ENCODE data around the gene TMIGD3. TPM values are rescaled to one million over a fixed set of nuclear protein-coding genes. Genes with fewer than 3 reads are reported as not detected.

Gene TMIGD3
- total RNA-seq, 1 experiment from 2014 or later = not detected

DNA sequence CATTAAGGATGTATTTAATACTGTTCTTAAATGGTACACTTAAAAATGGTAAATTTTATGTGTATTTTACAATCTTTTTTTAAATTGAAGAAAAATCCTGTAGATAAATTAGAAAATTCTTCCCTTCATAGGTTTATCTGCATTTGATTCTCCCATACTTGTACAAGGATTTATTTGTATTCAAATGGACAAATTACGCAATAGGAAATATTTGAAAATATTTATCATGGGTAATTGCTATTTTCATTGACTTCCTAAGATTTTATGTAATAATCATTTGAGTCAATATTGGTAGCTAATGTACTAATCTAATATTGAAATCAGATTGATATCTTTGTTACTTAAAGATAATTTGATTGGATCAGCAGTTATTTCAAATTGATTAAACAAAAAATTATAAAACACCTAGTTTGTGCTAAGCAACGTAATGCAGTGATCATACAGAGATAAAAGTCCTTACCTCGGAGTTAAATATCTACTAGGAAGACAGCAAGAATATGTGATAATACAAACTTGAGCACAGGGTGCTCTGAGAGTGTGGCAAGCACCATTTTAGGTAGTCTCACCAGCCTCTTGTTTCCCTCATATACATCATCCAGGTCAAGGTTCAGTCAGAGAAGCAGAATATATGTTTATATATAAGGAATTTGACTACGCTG lies 40.9 kb downstream of the TMIGD3 start:
- DNase-seq (ENCODE audit: unreplicated experiment) = no peak
- Mint-ChIP-seq H3K4me3 (ENCODE audit: unreplicated experiment) (no peak overlapping the region), H3K36me3 (ENCODE audit: insufficient read depth, unreplicated experiment) (peaks cover 42% of the 10 kb centered on the region), H3K27ac (ENCODE audit: low read depth, unreplicated experiment) (no peak overlapping the region), H3K27me3 (ENCODE audit: insufficient read depth, unreplicated experiment) (no peaks in the 10 kb centered on the region), H3K4me1 (ENCODE audit: insufficient read depth, unreplicated experiment) (no peaks in the 10 kb centered on the region), H3K9me3 (ENCODE audit: unreplicated experiment) (no peaks in the 10 kb centered on the region)
- ChIA-PET CTCF (no interaction called here), POLR2A (interaction anchor here (0.6 to 1.1 kb wide), 4 partner anchors 14 to 1078 kb away, joined by 3 to 4 read pairs (median 4); no protein-coding TSS in a partner anchor)
- intact Hi-C loops (cut with micrococcal nuclease) = no loop called here
- no TSS peak for BruUV-seq (replicated peaks)
- TF ChIP-seq, protein P1, sequence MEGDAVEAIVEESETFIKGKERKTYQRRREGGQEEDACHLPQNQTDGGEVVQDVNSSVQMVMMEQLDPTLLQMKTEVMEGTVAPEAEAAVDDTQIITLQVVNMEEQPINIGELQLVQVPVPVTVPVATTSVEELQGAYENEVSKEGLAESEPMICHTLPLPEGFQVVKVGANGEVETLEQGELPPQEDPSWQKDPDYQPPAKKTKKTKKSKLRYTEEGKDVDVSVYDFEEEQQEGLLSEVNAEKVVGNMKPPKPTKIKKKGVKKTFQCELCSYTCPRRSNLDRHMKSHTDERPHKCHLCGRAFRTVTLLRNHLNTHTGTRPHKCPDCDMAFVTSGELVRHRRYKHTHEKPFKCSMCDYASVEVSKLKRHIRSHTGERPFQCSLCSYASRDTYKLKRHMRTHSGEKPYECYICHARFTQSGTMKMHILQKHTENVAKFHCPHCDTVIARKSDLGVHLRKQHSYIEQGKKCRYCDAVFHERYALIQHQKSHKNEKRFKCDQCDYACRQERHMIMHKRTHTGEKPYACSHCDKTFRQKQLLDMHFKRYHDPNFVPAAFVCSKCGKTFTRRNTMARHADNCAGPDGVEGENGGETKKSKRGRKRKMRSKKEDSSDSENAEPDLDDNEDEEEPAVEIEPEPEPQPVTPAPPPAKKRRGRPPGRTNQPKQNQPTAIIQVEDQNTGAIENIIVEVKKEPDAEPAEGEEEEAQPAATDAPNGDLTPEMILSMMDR (IDR thresholded peaks at IDR 0.05; ENCODE audit: unreplicated experiment) = no peak

DNA sequence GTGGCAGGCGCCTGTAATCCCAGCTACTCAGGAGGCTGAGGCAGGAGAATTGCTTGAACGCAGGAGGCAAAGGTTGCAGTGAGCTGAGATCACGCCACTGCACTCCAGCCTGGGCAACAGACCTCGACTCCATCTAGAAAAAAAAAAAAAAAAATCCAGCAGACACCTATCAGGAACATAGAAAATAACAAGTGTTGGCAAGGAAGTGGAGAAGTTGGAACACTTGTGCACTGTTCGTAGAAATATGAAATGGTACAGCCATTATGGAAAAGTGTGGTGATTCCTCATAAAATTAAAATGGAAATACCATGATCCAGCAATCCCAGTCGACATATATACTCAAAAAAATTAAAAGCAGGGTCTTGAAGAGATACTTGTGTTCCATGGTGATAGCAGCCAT lies 41.7 kb downstream of the TMIGD3 start:
- no peaks in the 10 kb centered on the region for H3K4me1 Mint-ChIP-seq (ENCODE audit: insufficient read depth, unreplicated experiment)
- intact Hi-C loops (cut with micrococcal nuclease) = no loop called here
- peaks cover 50% of the 10 kb centered on the region for H3K36me3 Mint-ChIP-seq (ENCODE audit: insufficient read depth, unreplicated experiment)
- no peaks in the 10 kb centered on the region for H3K27me3 Mint-ChIP-seq (ENCODE audit: insufficient read depth, unreplicated experiment)
- no peaks in the 10 kb centered on the region for H3K9me3 Mint-ChIP-seq (ENCODE audit: unreplicated experiment)
- TF ChIP-seq, protein P1 (IDR thresholded peaks at IDR 0.05; ENCODE audit: unreplicated experiment) = no peak
- no peak for DNase-seq (ENCODE audit: unreplicated experiment)
- ChIA-PET CTCF (interaction anchor here (0.7 kb wide), 1 partner anchor 297 kb away, joined by 3 read pairs; no protein-coding TSS in a partner anchor), POLR2A (interaction anchor here (1.0 to 1.4 kb wide), 2 partner anchors 13 to 326 kb away, joined by 3 read pairs; partner anchors contain the start of genes ATP5PB and WDR77)
- no TSS peak for BruUV-seq (replicated peaks)
- no peak overlapping the region for H3K27ac Mint-ChIP-seq (ENCODE audit: low read depth, unreplicated experiment)
- H3K4me3 Mint-ChIP-seq (ENCODE audit: unreplicated experiment) = no peak overlapping the region

DNA sequence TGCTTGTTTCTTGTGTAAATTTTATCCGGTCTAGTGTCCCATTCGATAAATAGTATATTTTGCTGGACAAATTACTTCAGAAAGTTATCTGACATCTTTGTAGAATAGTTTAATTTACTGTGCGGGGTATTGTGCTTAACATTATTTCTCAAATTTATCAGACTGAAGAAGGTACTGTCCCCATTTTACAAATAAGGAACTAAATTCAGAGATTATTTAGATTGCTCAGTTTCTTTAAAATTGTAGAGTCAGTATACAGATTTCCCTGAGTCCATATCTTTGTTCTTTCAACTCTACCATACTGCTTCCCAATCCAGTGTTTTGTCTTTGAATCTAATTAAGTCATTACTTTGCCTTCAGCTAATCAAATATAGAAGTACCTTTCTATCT lies 47.8 kb downstream of the TMIGD3 start:
- TF ChIP-seq, protein P1 (IDR thresholded peaks at IDR 0.05; ENCODE audit: unreplicated experiment) = no peak
- intact Hi-C loops (cut with micrococcal nuclease) = no loop called here
- Mint-ChIP-seq H3K4me1 (ENCODE audit: insufficient read depth, unreplicated experiment) (peaks cover 24% of the 10 kb centered on the region), H3K27ac (ENCODE audit: low read depth, unreplicated experiment) (no peak overlapping the region), H3K4me3 (ENCODE audit: unreplicated experiment) (no peak overlapping the region), H3K36me3 (ENCODE audit: insufficient read depth, unreplicated experiment) (peaks cover 67% of the 10 kb centered on the region), H3K9me3 (ENCODE audit: unreplicated experiment) (no peaks in the 10 kb centered on the region), H3K27me3 (ENCODE audit: insufficient read depth, unreplicated experiment) (no peaks in the 10 kb centered on the region)
- no peak for DNase-seq (ENCODE audit: unreplicated experiment)
- ChIA-PET CTCF (no interaction called here), POLR2A (interaction anchor here (1.4 kb wide), 1 partner anchor 10 kb away, joined by 3 read pairs; no protein-coding TSS in a partner anchor)
- no TSS peak for BruUV-seq (replicated peaks)

DNA sequence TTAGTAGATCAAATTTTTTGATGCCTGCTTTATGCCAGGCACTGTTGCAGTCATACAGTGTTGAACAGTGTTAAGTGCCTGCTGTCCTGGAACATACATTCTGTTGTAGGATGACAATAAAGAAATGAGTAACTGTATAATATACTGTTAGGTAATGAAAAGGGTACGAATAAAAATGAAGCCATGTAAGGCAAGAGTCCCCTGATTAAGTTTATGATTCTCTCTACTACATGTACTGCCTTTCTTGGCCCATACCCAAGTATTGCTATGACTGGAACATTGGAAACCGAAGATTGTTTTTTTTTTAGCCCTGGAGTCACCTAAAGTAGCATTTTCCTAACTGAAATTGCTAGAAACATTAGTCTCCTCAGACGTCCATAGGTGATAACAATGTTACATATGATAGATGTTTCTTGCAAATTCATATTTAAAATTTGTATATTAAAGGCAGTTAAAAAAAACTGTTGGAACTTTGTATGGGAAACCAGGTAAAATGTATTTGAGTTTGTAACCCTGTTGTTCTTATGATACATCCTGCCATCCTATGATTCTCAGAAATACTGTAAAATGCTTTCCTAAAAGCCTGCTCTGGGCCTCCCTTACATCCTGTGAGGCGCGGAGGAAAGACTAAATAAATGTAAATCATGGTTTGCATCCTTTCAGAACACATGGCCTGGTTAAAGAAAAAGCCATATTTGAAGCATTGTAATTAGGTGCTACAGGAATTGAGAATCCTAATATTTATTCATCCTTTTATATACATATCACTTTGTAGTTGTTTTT lies 48.4 kb downstream of the TMIGD3 start:
- TF ChIP-seq, protein P1 (IDR thresholded peaks at IDR 0.05; ENCODE audit: unreplicated experiment) = no peak
- Mint-ChIP-seq H3K36me3 (ENCODE audit: insufficient read depth, unreplicated experiment) (peaks cover 61% of the 10 kb centered on the region), H3K9me3 (ENCODE audit: unreplicated experiment) (no peaks in the 10 kb centered on the region), H3K4me3 (ENCODE audit: unreplicated experiment) (no peak overlapping the region), H3K4me1 (ENCODE audit: insufficient read depth, unreplicated experiment) (peaks cover 24% of the 10 kb centered on the region), H3K27me3 (ENCODE audit: insufficient read depth, unreplicated experiment) (no peaks in the 10 kb centered on the region), H3K27ac (ENCODE audit: low read depth, unreplicated experiment) (no peak overlapping the region)
- ChIA-PET CTCF (interaction anchor here (0.7 kb wide), 1 partner anchor 1497 kb away, joined by 3 read pairs; no protein-coding TSS in a partner anchor), POLR2A (no interaction called here)
- DNase-seq (ENCODE audit: unreplicated experiment) = no peak
- intact Hi-C loops (cut with micrococcal nuclease) = no loop called here
- no TSS peak for BruUV-seq (replicated peaks)

All from MCF 10A (cell line).